NCI-H345 treated with DMSO at 0.1 percent for 48 hours (cell line): Measurements from ENCODE around the gene OR2M4.
"Not testable (repeated sequence)": the region's sequence is repeated elsewhere in the genome, so short reads cannot be mapped to it uniquely, and the experiment has no call there.

ENCODE experiments used
- DNase-seq: peaks from one replicate; lab custom pipeline; 2025; ENCODE audit not compliant: unreplicated experiment; lab: John Stamatoyannopoulos, UW

The OR2M4 gene

GRCh38 chr1:248231117-248231516 lies at the start of gene OR2M4:
OR2M4 (plus strand) TSS chr1:248231417; CDS start chr1:248238929, 7,512 bp downstream.
- no peak for DNase-seq

- no peak for DNase-seq
These were observed 47.2 kb upstream of the OR2M4 start for GRCh38 chr1:248183996-248184395.

- no peak for DNase-seq
These were observed 43.9 kb upstream of the OR2M4 start for GRCh38 chr1:248187363-248187762.

GRCh38 chr1:248189026-248189425 lies 42.2 kb upstream of the OR2M4 start:
- no peak for DNase-seq

GRCh38 chr1:248194117-248194516 lies 37.1 kb upstream of the OR2M4 start:
- no peak for DNase-seq

GRCh38 chr1:248196965-248197364 lies 34.3 kb upstream of the OR2M4 start, which contains the start of gene OR2M3:
OR2M3 (plus strand) TSS chr1:248197265; CDS start chr1:248203068, 5,803 bp downstream.
- DNase-seq: no peak

GRCh38 chr1:248215880-248216279 lies 15.3 kb upstream of the OR2M4 start:
- DNase-seq: no peak

- no peak for DNase-seq
These were observed 5.7 kb upstream of the OR2M4 start for GRCh38 chr1:248225537-248225936.

GRCh38 chr1:248229360-248229908 lies 1.8 kb upstream of the OR2M4 start:
- no peak for DNase-seq

GRCh38 chr1:248239478-248239877 lies 8.3 kb downstream of the OR2M4 start:
- DNase-seq: no peak

- no peak for DNase-seq
These were observed 12.0 kb downstream of the OR2M4 start for GRCh38 chr1:248243204-248243603.

GRCh38 chr1:248259309-248259708 lies 28.1 kb downstream of the OR2M4 start:
- DNase-seq: not testable (repeated sequence)

- DNase-seq: no peak
These were observed 37.0 kb downstream of the OR2M4 start for GRCh38 chr1:248268178-248268577.

- not testable (repeated sequence) for DNase-seq
These were observed 42.0 kb downstream of the OR2M4 start for GRCh38 chr1:248273225-248273624.

GRCh38 chr1:248277876-248278275 lies 46.7 kb downstream of the OR2M4 start, which contains the start of gene OR2T33:
OR2T33 (minus strand) TSS chr1:248277976; CDS start chr1:248273814, 4,162 bp downstream.
- no peak for DNase-seq

- DNase-seq: no peak
These were observed 57.2 kb downstream of the OR2M4 start for GRCh38 chr1:248288391-248288790.
